SK-N-SH treated with all-trans-retinoic acid at 6 μM for 48 hours (cell line): ENCODE data around the gene CILP2.

Source experiments
- OSR1 ChIP-seq: fragments of 250-450 bp; sonication (Bioruptor Pico); IDR thresholded peaks from 2 replicates; pipeline ENCODE4 v1.8.0; 2022; ENCODE audit warnings: moderate library complexity, mild to moderate bottlenecking, inconsistent platforms
- PPARA ChIP-seq: fragments of 250-450 bp; sonication (Bioruptor Pico); IDR thresholded peaks from 2 replicates; pipeline ENCODE4 v1.5.0; 2020; ENCODE audit warnings: mild to moderate bottlenecking, borderline replicate concordance
- RARB ChIP-seq: fragments of 250-450 bp; sonication (Bioruptor Pico); IDR thresholded peaks from 2 replicates; pipeline ENCODE4 v1.8.0; 2021; ENCODE audit warnings: mild to moderate bottlenecking, moderate library complexity
- ZC3H10 ChIP-seq: fragments of 250-450 bp; sonication (Bioruptor Pico); IDR thresholded peaks from 2 replicates; pipeline ENCODE4 v1.5.1; 2021; ENCODE audit warnings: mild to moderate bottlenecking, moderate library complexity
- ZFP30 ChIP-seq: fragments of 450-650 bp; formaldehyde crosslinking; IDR thresholded peaks from 2 replicates; pipeline ENCODE4 v1.5.0; 2022; ENCODE audit warnings: mild to moderate bottlenecking, moderate library complexity
- ZNF565 ChIP-seq: fragments of 450-650 bp; formaldehyde crosslinking; conservative IDR thresholded peaks from 2 replicates; pipeline ENCODE4 v1.5.0; 2020; ENCODE audit warnings: low read depth, mild to moderate bottlenecking, moderate library complexity
- ZNF8 ChIP-seq: fragments of 450-650 bp; formaldehyde crosslinking; IDR thresholded peaks from 2 replicates; pipeline ENCODE4 v1.5.0; 2020; ENCODE audit warnings: mild to moderate bottlenecking, moderate library complexity
- TF ChIP-seq, protein P1 (sequence below): fragments of 250-450 bp; sonication (Bioruptor Pico); IDR thresholded peaks from 2 replicates; pipeline ENCODE4 v1.5.0; 2020; ENCODE audit warnings: mild to moderate bottlenecking, moderate library complexity
- TF ChIP-seq, protein P2 (sequence below): fragments of 250-450 bp; sonication (Bioruptor Pico); IDR thresholded peaks from 2 replicates; pipeline ENCODE4 v1.8.0; 2020; ENCODE audit warnings: mild to moderate bottlenecking, moderate library complexity, borderline replicate concordance
- TF ChIP-seq, protein P3 (sequence below): fragments of 250-450 bp; sonication (Bioruptor Pico); IDR thresholded peaks from 2 replicates; pipeline ENCODE4 v1.5.1; 2021; ENCODE audit warnings: mild to moderate bottlenecking, moderate library complexity

DNA sequence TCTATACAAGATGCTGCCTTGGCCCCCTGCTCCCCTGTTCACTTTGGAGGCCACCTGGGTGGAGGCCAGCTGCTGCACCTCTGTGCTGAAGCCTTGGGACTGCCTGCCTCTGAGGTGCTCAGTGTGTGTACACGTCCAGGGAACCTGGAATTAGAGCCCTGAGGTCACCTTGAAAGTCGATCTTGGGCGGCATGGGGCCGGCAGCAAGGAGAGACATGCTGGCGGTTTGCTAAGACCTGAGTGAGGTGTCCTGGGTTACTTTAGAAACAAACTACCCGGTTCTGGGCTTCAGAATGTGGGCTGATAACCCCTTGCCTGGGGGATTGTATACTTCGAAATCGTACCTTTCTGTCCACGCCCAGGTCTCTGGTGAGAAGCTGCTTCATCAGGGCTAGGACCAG, 48.3 kb upstream of the CILP2 start:
- TF ChIP-seq, protein P1, sequence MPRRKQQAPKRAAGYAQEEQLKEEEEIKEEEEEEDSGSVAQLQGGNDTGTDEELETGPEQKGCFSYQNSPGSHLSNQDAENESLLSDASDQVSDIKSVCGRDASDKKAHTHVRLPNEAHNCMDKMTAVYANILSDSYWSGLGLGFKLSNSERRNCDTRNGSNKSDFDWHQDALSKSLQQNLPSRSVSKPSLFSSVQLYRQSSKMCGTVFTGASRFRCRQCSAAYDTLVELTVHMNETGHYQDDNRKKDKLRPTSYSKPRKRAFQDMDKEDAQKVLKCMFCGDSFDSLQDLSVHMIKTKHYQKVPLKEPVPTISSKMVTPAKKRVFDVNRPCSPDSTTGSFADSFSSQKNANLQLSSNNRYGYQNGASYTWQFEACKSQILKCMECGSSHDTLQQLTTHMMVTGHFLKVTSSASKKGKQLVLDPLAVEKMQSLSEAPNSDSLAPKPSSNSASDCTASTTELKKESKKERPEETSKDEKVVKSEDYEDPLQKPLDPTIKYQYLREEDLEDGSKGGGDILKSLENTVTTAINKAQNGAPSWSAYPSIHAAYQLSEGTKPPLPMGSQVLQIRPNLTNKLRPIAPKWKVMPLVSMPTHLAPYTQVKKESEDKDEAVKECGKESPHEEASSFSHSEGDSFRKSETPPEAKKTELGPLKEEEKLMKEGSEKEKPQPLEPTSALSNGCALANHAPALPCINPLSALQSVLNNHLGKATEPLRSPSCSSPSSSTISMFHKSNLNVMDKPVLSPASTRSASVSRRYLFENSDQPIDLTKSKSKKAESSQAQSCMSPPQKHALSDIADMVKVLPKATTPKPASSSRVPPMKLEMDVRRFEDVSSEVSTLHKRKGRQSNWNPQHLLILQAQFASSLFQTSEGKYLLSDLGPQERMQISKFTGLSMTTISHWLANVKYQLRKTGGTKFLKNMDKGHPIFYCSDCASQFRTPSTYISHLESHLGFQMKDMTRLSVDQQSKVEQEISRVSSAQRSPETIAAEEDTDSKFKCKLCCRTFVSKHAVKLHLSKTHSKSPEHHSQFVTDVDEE (CRISPR knock-in tag) = no peak
- TF ChIP-seq, protein P2, sequence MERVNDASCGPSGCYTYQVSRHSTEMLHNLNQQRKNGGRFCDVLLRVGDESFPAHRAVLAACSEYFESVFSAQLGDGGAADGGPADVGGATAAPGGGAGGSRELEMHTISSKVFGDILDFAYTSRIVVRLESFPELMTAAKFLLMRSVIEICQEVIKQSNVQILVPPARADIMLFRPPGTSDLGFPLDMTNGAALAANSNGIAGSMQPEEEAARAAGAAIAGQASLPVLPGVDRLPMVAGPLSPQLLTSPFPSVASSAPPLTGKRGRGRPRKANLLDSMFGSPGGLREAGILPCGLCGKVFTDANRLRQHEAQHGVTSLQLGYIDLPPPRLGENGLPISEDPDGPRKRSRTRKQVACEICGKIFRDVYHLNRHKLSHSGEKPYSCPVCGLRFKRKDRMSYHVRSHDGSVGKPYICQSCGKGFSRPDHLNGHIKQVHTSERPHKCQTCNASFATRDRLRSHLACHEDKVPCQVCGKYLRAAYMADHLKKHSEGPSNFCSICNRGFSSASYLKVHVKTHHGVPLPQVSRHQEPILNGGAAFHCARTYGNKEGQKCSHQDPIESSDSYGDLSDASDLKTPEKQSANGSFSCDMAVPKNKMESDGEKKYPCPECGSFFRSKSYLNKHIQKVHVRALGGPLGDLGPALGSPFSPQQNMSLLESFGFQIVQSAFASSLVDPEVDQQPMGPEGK (CRISPR knock-in tag) = no peak
- TF ChIP-seq ZNF565 (CRISPR knock-in tag) (no peak), OSR1 (CRISPR knock-in tag) (no peak), ZC3H10 (CRISPR knock-in tag) (no peak), RARB (no peak), ZNF8 (CRISPR knock-in tag) (no peak), ZFP30 (CRISPR knock-in tag) (no peak), PPARA (CRISPR knock-in tag) (no peak)
- TF ChIP-seq, protein P3, sequence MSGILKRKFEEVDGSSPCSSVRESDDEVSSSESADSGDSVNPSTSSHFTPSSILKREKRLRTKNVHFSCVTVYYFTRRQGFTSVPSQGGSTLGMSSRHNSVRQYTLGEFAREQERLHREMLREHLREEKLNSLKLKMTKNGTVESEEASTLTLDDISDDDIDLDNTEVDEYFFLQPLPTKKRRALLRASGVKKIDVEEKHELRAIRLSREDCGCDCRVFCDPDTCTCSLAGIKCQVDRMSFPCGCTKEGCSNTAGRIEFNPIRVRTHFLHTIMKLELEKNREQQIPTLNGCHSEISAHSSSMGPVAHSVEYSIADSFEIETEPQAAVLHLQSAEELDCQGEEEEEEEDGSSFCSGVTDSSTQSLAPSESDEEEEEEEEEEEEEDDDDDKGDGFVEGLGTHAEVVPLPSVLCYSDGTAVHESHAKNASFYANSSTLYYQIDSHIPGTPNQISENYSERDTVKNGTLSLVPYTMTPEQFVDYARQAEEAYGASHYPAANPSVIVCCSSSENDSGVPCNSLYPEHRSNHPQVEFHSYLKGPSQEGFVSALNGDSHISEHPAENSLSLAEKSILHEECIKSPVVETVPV = no peak
